ENCODE data around the gene LYZL2.

LYZL2 gene

DNA sequence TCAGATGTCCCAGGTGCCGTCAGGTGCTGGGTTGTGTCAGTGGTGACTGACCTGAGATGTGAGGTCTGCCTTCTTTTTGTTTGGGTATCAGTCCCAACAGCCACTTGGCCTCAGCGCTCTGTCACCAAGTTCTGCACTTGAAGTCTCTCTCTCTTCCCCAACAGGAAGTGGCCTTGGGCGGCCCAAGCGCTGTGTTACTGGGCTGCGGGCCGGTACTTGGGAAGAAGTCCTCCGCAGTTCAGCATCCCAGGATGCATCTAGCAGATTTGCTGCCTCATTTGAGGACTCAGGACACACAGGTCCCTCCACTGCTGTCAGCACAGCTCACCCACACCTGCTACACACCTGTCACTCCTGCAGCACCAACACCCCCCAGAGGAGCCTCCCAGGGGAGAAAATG lies 40.1 kb downstream of the LYZL2 start:
- DNase-seq, result no peak

DNA sequence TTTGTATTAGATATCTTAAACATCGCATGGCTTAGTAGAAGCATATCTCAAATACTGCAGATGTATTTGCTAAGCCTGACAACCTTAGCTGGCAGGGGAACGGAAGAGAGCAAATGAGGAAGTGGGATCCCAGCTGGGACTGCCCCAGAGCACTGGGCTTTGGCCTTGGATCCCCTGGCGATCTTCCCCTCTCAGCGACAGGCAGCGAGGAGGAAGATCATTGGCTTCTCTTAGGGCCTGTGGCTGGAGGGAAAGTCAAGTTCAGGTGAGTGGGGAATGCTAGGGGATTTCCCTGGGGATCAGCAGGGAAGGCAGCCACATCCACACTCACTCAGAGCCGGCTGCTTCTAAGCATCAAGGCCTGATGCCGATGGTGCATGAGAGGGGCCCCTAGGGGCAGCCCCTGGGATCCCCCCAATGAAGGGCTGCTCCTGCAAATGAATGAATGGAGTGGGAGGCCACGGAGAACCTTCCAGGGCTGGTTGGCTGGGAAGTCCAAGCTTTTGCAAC lies 42.0 kb downstream of the LYZL2 start:
- no peak for DNase-seq

DNA sequence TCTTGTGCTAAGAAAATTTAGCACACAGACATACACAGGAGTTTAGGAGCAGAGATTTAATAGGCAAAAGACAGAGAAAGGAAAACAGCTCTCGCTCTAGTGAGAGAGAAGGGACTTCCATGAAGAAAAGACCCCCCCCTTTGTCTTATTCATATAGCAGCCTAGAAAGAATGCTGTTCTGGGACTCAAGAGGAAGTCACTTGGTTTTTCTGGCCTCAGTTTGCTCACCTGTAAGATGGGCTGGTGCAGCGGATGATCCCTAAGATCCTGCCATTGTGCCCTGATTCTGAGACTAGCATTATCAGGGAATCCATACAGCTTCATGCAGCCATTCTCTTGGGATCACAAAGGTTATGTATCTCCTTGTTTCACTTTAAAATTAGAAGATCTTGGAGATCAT lies 42.7 kb downstream of the LYZL2 start:
- no peak for DNase-seq

DNA sequence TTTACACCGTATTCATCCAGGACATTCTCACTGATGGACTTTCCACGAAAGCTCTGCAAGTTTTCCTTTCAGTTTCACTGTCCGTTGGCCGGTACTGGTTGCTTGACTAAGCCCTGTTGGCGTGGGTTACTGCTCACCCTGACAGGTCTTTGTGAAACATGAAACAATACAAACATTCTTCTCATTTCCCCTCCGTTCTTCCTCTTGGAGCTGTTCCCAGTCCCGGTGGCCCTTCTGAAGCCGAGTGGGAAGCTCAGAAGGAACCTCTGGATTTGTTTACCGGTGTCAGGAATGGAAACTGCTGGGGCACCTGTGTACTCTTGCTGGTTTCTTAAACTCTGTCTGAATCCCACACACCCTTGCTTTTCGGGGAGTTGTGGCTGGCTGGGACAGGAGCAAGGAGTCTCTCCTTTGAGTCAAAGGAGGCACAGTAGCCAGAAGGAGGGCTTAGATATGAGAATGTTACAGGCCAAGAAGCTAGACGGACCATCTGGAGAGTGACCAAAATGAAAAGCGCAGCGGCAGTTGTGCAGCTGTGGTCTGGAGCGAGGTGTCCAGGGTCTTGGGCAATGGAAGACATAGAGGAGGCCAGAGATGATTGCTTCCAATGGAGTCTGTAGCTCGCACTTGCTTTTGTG lies 45.7 kb downstream of the LYZL2 start:
- DNase-seq, result peak; percentile 81

DNA sequence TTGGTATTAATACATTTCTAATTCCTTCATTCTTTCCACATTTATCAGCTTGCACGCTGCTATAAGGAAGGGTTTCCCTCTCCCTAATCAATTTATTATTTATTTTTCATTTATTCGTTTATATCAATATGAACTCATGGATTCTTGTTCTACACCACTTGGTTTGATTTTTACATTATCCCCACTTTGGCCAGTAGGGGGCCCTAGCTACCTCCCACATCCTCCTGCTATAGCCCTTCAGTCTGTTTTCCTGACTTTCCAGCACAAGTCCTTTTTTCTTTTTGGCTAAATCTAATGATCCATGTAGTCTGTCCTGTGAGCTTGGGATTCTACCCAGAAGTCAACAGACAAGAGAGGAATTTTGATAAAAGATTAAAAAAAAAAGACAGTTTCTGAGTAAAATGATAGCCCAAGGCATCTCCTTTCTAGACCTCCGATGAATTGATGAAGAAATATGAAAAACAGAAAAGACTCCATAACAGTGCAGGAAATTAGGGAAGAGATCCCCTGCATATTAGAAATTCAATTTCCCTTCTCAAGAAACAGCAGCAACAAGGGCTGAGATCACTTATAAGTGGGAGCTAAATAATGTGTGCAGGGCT lies 47.7 kb downstream of the LYZL2 start:
- no peak for DNase-seq

DNA sequence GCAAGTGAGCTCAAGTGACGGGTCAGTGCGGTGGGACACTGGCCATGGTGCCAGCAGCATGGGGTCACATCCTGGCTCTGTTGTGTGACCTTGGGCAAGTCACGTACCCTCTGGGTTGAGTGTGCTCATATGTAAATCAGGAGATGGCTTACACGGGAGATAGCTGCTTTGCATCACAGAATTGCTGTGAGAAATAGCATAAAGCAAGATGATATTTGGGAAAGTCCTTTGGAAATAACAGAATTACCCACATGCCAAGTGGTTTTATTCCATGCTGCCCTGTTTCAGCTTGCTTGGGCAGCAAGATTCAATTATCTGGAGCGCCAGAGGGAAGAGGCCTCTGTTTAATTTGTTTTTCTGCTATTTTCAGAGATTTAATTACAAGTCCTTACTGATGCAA lies 48.9 kb downstream of the LYZL2 start:
- no peak for DNase-seq

DNA sequence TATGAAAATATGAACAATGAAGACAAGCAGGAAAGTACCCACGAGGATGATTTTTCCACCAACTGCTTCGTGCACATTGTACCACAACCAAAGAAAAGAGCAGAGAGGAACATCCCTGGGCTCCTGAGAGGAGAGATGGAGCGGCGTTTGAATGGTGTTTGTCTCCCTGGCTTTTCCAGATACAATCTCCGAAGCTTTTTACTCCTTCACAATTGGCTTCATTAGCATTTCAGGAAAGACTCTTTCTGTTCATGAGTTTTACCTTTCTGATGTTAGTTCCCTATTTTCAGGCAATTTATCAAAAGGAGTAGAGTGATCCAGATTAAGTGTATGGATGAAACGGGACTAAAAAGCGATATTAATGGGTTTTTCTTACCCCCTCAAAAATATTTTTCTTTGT lies 49.3 kb downstream of the LYZL2 start:
- no peak for DNase-seq

DNA sequence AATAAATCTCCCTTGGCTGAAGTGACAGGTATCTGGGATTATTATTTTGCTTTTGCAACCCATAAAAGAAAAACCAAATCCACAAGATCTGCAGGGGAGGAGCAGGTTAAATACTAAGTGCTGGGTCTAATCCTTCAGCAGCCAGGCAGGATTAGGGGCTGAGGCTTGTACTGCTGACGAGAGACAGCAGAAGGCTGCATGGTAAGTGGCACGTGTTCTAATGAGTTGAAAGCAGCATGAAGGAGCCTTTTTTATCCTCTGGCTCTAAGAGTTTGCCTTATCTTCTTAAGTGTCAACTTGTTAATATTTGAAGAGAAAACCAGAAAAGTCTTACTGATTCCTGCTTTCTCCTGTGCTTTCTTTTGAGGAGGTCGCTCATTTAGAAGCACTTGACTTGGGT lies 50.0 kb downstream of the LYZL2 start:
- no peak for DNase-seq

DNA sequence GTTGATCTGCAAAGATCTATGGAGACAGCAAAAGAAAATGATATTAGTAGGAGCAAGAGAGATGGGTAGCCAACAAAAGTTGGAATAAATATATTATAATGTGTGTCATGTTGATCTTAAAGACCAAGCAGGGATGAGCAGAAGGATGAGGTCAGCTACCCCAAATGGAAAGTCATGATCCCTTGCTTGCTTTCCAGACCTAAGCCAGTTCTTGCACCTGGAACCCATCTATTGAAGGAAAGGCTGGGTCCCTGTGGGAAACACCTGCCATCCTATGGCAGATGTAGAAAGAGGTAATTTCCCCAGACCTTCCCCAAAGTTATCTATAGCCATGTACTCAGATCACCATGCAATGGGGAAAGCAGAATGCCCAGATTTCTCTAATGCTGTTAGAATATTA lies 52.5 kb downstream of the LYZL2 start:
- peak; percentile 41 for DNase-seq

DNA sequence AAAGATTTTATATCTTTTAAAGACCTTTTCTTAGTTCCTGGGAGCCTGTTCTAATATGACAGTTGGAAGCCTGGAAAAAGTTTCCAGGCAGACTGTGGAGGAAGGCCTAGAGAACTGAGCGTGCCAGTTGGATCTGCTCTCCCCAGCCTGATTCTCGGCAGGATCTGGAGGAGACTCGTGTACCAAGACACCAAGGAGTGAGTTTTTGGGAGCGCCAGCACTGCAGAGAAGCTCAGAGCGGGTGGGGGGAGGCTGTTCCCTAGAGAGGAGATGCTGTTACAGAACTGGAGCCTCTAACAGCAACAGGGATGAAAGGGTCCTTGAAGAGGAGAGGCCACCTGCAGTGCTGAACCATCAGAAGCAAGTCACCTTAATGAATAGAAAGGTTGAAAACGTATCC lies 52.9 kb downstream of the LYZL2 start:
- DNase-seq, result peak; percentile 57

DNA sequence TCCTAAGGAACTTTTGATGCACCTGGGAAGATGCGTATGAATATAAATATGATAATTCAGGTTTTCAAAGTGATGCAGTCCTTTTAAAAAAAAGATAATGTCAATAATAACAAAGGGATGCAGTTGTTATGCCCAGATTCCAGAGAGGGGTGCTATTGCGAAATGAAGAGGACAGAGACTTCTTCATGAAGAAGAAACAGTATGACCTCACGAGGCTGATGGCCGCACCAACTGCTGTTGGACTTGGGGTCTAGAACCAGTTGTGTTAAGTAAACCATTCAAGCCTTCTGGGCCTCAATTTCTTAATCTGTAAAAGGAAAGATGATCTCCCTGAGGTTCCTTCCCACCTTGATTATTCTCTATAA lies 55.1 kb downstream of the LYZL2 start:
- DNase-seq, result no peak

DNA sequence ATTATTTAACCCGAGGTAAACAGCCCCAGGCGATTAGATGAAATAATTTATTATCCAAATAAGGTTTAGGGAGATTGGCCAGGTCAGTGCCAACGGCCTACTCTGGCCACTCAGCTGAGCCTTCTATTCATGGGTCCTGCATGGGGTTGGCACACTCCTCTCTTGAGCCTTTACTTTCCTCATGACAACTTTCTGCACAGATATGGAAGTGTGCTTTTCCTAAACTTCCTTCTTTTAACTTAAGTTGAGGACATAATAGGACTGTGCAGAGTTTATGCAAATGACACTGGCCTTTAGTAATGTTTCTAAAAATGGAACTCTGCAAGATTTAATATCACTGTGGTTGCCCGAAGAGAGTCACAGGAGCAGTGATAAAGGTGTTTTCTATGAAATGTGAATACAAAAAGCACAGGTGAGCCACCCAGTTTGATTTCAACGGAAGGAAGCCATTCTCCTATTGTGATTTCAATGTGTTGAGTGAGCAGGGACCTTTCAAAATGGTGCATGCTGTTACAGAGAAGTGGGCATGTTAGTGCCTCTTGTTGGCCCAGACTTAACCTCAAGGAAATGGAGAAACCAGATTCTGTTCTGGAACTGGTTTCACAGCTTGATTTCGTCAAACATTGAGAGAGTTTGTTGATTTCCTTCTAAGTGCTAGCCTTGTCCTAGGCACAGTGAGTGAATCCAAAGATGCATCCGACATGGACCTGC lies 55.7 kb downstream of the LYZL2 start:
- no peak for DNase-seq

DNA sequence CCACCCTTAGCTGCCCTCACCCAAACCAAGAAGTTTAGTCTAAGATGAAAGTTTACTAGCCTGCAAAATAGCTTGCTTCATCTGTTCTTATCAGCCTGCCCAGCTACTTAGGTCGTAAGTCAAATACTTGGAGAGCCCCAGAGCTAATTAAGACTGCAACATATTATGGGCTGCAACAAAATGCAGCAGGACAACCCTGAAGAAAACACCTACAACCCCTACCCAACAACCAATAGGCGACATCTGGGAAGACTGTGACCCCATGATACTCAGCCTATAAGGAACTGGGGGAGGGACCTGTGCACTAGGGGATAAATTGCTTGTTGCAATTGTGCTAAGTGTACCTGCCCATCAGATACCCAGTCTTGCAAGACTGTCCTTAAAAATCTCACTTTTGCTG lies 64.1 kb downstream of the LYZL2 start:
- DNase-seq, result no peak

DNA sequence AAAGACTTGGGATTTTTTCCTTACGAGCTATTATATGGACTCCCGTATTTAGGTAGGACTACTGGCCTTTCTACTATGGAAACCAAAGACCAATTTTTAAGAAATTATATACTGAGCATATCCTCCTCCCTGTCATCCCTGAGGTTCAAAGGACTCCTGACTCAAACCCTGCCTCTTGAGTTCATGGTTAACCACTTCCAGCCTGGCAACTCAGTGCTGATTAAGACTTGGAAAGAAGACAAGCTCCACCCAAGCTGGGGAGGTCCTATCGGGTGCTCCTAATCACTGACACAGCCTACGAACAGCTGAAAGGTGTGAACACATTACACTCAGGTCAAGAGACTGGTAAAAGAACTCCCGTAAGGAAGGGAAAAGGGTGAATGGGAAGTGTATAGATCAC lies 66.8 kb downstream of the LYZL2 start:
- no peak for DNase-seq

All from right hindlimb (tissue), 1 donor.